ENCODE measurements around the gene JAKMIP1. TPM values are rescaled to one million over a fixed set of nuclear protein-coding genes. Genes with fewer than 3 reads are reported as not detected.
A peak's percentile ranks its signal among the peaks of the same experiment; 100 is the strongest.

The JAKMIP1 gene
- total RNA-seq, 1 donor from 2014 or later: 5.5 TPM

GRCh38 chr4:6018331-6018730, 182.0 kb downstream of the JAKMIP1 start, which contains the start of gene C4orf50:
TSS of gene C4orf50 (minus strand) at chr4:6018431.
- no peak within 1 kb of the TSS for H3K4me3 ChIP-seq
- H3K79me2 ChIP-seq (ENCODE audit: low read depth): no peaks in the 10 kb centered on the region
- no peaks in the 10 kb centered on the region for H3K9me3 Mint-ChIP-seq
- H4K20me1 ChIP-seq (ENCODE audit: low read depth): no peaks in the 10 kb centered on the region
- no peaks in the 10 kb centered on the region for H3K36me3 ChIP-seq
- peak within 1 kb of the TSS; percentile 48 for H3K4me2 ChIP-seq
- no peaks in the 10 kb centered on the region for H3K27me3 ChIP-seq
- peaks cover 4% of the 10 kb centered on the region for H3K4me1 ChIP-seq
- H3K4me1 Mint-ChIP-seq: peaks cover 22% of the 10 kb centered on the region
- no peak for DNase-seq (ENCODE audit: low spot score)
- no peak within 1 kb of the TSS for H3K9ac ChIP-seq
- TF ChIP-seq EZH2phosphoT487 (IDR thresholded peaks at IDR 0.05) (no peak), CTCF (IDR thresholded peaks at IDR 0.05) (no peak), EZH2 (IDR thresholded peaks at IDR 0.05) (no peak)
- H3K27me3 Mint-ChIP-seq (ENCODE audit: insufficient read depth, low read depth): peaks cover 15% of the 10 kb centered on the region
- no peak within 1 kb of the TSS for H3K27ac ChIP-seq
- no peaks in the 10 kb centered on the region for H3K9me3 ChIP-seq (ENCODE audit: low read depth)
- no peak within 1 kb of the TSS for H3K4me3 Mint-ChIP-seq
- no peak within 1 kb of the TSS for H3K27ac Mint-ChIP-seq
- H3K36me3 Mint-ChIP-seq: no peaks in the 10 kb centered on the region
- H2AFZ ChIP-seq (replicated peaks): peak within 1 kb of the TSS; percentile 89
- H3F3A ChIP-seq (ENCODE audit: low read depth): no peaks in the 10 kb centered on the region

- peaks cover 15% of the 10 kb centered on the region for H3K27me3 Mint-ChIP-seq (ENCODE audit: insufficient read depth, low read depth)
- DNase-seq (ENCODE audit: low spot score): no peak
- no peak overlapping the region for H3K4me3 Mint-ChIP-seq
- H2AFZ ChIP-seq (replicated peaks): no peak overlapping the region
- no peaks in the 10 kb centered on the region for H3K36me3 ChIP-seq
- no peak overlapping the region for H3K27ac Mint-ChIP-seq
- no peak overlapping the region for H3K4me3 ChIP-seq
- peaks cover 4% of the 10 kb centered on the region for H3K4me1 ChIP-seq
- peaks cover 22% of the 10 kb centered on the region for H3K4me1 Mint-ChIP-seq
- TF ChIP-seq EZH2 (IDR thresholded peaks at IDR 0.05) (no peak), CTCF (IDR thresholded peaks at IDR 0.05) (no peak), EZH2phosphoT487 (IDR thresholded peaks at IDR 0.05) (no peak)
- no peaks in the 10 kb centered on the region for H4K20me1 ChIP-seq (ENCODE audit: low read depth)
- H3K27ac ChIP-seq: no peak overlapping the region
- H3K9me3 ChIP-seq (ENCODE audit: low read depth): no peaks in the 10 kb centered on the region
- no peaks in the 10 kb centered on the region for H3K9me3 Mint-ChIP-seq
- no peaks in the 10 kb centered on the region for H3K36me3 Mint-ChIP-seq
- H3K4me2 ChIP-seq: no peak overlapping the region
- H3K79me2 ChIP-seq (ENCODE audit: low read depth): no peaks in the 10 kb centered on the region
- H3F3A ChIP-seq (ENCODE audit: low read depth): no peaks in the 10 kb centered on the region
- H3K27me3 ChIP-seq: no peaks in the 10 kb centered on the region
- no peak overlapping the region for H3K9ac ChIP-seq
Observed at GRCh38 chr4:6017800-6018199, 182.5 kb downstream of the JAKMIP1 start.

DNA sequence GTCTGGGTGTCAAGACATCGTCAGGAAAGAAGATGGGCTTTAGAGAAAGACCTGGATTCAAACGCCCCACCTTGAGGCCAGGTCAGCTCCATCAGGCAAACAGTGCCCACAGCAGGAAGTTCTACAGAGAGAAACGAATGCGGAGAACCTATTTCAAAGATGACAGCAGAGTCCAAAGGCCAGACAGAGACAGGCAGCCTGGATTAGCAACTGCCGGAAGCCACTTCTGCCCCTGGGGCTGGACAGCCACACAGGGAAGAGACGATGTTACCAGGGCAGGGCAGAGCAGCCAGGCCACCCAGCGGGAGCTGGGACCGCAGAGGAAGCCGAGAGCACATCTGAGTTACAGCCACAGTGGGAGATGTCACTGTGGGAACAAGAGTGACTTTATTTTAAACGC, 183.3 kb downstream of the JAKMIP1 start:
- H3K27me3 Mint-ChIP-seq (ENCODE audit: insufficient read depth, low read depth): peaks cover 15% of the 10 kb centered on the region
- Histone ChIP-seq H3K4me3 (no peak overlapping the region), H3K4me1 (peaks cover 4% of the 10 kb centered on the region), H3F3A (ENCODE audit: low read depth) (no peaks in the 10 kb centered on the region), H3K27ac (no peak overlapping the region), H3K9ac (no peak overlapping the region), H3K27me3 (no peaks in the 10 kb centered on the region), H3K36me3 (no peaks in the 10 kb centered on the region), H2AFZ (replicated peaks) (no peak overlapping the region), H4K20me1 (ENCODE audit: low read depth) (no peaks in the 10 kb centered on the region), H3K9me3 (ENCODE audit: low read depth) (no peaks in the 10 kb centered on the region), H3K4me2 (no peak overlapping the region), H3K79me2 (ENCODE audit: low read depth) (no peaks in the 10 kb centered on the region)
- DNase-seq (ENCODE audit: low spot score): no peak
- H3K4me1 Mint-ChIP-seq: peaks cover 22% of the 10 kb centered on the region
- H3K36me3 Mint-ChIP-seq: no peaks in the 10 kb centered on the region
- H3K9me3 Mint-ChIP-seq: no peaks in the 10 kb centered on the region
- no peak overlapping the region for H3K27ac Mint-ChIP-seq
- no peak for TF ChIP-seq EZH2phosphoT487 (IDR thresholded peaks at IDR 0.05)
- no peak for TF ChIP-seq EZH2 (IDR thresholded peaks at IDR 0.05)
- TF ChIP-seq CTCF (IDR thresholded peaks at IDR 0.05): no peak
- no peak overlapping the region for H3K4me3 Mint-ChIP-seq

Data from neural progenitor cell (in vitro differentiated cells).